Stimulated activated CD4-positive, alpha-beta T cell treated with anti-CD3 and anti-CD28 coated beads, Interleukin-15, amount 100 ng/mL, for 48 hours (primary cell): ENCODE data around the gene GVQW3.
A peak's percentile ranks its signal among the peaks of the same experiment; 100 is the strongest.
"Not testable (repeated sequence)": the region's sequence is repeated elsewhere in the genome, so short reads cannot be mapped to it uniquely, and the experiment has no call there.

Experiments used
- DNase-seq, 2 donors: peaks; one replicate each; pipeline ENCODE4 v3.0.0-alpha.2; 2020; ENCODE audit warnings: low read depth in 2 of 2

The GVQW3 gene

DNA sequence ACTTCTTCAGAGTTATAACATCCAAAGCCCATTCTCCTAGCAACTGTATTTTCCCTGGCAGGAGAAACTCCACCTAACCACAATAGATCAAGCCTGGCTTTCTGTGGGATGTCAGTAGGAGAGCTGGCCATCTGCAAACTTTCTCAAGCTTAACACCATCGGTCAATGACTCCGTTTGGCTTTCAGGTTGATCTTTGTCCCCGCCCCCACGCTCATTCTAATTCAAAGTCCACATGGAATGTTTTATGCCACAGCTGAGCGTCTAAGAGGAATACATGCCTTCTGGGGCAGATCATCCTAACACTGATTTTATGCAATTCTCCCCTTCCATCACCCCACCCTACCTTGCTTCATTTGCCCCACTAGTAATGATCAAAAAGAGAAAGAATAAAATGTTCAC, 4.8 kb downstream of the GVQW3 start:
- DNase-seq, result no peak

DNA sequence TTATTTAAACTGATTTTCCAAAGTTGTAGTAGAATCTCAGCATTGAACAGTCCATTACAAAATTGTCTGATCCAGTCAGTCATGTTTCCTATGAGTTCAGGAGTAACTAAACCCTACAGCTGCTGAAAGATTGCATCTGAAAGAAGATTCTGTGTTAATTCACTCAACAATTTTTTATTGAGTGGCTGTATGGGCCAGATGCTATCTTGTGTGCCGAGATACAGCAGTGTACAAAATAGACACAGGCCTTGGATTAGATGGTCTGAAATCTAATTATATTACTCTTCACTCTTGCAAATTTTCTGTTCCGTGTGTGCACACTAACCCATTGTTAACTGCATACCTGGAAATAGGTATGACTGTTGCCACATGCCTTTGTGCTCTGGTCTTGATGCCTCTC, 7.3 kb downstream of the GVQW3 start:
- DNase-seq, result no peak

DNA sequence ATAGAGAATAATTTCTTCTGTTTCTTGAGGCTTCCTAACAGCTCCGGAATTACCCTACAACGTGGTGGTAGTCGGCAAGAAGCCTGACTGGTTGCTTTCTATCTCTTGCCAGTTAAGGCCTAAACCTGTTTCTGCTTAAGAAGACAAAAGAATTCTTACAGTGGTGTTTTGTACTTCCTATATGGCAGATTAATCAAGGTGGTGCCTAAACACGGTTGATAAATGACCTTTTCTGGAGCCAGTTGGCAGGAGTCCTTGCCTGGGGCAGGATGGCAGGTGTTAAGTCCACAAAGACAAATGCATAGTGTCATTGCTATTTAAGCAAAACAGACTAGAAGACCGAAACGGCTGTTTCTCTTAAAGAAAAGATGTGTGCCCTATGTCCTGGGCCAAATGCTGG, 9.9 kb downstream of the GVQW3 start:
- no peak for DNase-seq

DNA sequence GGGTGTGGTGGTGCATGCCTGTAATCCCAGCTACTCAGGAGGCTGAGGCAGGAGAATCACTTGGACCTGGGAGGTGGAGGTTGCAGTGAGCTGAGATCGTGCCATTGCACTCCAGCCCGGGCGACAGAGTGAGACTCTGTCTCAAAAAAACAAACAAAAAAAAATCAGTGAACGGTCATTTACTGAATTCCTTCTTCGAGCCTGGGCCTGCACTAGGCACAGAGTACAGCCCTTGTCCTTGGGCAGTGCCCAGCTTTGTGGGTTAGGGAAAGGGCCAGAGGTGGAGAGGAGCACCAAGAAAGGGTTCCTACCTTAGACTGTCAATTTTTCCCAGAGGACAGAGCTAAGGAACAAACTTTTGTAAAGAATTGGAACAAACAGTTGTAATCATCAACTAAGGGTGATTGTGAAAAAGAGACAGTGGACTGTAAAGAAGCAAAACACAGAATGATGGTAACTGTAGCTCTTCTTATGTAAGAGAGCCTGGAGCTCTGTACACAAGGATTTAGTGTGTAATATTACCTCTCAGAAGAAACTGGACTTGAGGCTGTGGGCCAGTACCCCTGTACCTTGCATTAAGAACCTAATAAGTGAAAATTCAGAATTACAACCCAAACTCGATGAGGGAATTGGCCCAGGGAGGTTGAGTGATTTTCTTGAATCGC, 10.8 kb downstream of the GVQW3 start:
- no peak for DNase-seq

DNA sequence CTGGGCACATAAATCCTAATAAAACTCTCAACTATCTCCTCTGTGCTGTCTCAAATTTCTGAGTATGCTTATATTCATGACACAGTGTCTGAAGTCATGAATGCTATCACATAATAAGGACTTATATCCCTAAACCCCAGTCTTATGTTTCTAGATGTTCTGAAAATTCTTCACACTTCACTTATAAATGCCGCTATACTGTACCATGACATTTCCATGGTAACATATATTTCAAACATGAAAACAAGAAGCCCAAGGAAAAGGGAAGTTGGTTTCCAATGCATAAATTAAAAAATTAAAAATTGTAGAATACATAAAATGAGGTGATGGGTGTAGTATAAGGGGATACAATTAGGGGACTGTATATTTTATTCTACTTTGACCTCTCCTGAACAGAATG, 11.7 kb downstream of the GVQW3 start:
- no peak for DNase-seq

DNA sequence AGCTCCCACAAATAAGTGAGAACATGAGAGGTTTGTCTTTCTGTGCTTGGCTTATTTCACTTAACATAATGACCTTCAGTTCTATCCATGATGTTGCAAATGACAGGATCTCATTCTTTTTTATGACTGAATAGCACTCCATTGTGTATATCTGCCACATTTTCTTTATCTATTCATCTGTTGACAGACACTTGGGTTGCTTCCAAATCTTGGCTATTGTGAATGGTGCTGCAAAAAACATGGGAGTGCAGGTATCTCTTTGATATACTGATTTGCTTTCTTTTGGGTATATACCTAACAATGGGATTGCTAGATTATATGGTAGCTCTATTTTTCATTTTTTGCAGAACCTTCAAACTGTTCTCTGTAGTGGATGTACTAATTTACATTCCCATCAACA, 13.3 kb downstream of the GVQW3 start:
- DNase-seq, result no peak

DNA sequence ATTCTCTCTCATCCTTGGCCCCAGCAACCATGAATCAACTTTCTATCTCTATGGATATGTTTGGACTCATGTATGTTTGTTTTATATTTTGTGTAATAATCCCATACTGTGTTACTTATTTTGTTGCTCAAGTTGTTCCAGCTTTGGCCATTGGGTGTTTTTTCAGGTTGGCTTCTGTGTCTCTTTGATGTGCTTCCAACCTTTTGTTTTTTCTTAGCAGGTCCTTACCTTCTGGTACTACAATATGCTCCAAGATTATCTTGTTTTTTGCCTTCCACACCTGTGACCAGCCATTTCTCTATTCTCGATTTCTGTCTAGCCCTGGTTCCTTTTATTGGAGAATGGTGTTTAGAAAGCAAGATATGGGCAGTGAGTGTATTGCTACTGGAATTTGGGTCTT, 14.2 kb downstream of the GVQW3 start:
- no peak for DNase-seq

DNA sequence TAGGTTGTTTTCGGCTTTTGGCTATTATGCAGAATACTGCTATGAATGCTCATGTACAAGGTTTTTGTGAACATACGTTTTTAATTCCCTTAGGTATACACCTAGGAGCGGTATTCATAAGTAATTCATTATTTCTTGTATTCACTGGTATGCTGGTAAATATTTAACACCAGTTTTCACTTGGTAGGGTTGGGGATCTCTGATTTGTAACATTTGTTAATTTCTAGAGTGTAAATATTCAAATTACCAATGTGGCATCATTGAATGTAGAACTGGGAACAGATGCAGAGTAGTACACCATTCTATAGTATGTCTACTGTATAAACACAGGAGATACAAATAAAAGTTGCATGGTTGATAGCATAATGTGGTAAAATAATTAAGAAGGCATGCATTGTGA, 16.3 kb downstream of the GVQW3 start:
- DNase-seq, result no peak

DNA sequence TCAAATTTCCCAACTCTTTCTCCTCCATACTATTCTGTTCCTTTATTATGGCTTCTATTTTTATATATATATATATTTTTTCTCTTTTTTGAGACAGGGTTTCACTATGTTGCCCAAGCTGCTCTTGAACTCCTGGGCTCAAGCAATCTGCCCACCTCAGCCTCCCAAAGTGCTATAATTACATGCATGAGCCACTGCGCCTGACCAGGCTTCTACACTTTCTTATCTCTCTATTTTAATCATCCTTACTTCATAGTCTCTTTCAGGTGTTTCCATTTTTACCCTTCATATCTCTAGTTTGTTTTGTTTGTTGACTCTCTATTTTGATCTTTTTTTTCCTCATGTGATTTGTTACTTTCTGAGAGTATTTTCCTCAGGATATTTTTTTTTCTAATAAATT, 19.8 kb downstream of the GVQW3 start:
- no peak for DNase-seq

DNA sequence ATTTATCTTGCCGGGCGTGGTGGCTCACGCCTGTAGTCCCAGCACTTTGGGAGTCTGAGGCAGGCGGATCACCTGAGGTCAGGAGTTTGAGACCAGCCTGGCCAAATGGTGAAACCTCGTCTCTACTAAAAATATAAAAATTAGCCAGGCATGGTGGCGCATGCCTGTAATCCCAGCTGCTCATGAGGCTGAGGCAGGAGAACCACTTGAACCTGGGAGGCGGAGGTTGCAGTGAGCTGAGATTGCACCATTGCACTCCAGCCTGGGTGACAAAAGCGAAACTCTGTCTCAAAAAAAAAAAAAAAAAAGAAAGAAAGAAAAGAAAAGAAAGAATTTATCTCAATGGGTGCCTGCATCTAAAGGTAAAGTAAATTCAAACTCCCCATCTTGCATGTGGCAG, 20.4 kb downstream of the GVQW3 start:
- not testable (repeated sequence) for DNase-seq

DNA sequence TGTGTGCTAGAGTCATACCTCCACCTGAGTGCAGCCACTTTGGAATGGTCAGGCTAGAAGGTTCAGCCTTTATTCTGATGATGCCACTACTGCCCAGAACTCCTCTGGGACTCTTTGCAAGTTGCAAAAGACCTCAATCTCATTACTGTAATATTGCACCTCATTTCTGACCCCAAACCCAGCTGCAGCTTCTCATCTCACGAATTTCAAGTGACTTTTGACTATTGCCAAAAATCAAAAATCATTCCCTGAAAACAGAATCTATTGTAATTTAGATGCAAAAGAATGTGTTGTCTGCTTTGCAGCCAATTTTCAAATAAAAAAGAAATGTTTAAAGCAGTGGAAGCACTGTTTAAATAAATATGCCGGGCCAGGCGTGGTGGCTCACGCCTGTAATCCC, 25.2 kb downstream of the GVQW3 start:
- no peak for DNase-seq

DNA sequence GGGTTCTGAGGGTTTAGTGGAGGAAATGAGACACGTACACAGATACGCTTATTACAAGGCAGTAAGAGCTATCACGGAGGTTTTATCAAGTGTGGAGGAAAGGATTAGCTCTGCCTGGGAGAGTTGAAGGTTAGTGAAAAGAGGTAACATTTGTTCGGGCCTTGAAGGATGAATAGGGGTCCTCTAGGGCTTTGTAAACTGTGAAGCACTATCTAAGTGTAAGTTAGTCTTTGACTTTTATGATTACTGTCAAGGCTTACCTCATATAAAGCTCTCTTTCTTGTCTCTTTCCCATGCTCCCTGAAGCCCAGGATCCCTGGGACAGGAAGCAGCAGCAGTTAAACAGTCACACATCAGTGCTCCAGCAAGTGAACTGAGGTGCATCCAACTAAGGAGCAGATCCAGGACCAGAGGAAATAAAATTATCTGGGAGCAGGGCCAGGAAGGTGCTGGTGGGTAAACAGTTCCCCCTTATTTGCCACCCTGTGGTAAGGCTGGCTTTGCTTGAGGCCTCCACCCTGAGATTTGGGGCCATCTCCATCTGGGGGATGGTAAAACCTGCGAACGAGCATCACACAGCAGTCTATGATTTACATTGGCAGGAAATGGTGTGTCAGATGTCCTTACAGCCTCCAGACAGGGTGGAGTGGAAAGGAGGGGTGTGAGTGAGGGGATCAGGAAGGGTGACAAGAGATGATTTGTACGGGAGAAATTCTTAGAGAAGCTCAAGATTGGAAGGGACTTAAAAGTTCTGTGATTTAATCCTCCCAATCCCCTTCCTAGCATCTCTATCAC, 27.2 kb downstream of the GVQW3 start:
- no peak for DNase-seq

DNA sequence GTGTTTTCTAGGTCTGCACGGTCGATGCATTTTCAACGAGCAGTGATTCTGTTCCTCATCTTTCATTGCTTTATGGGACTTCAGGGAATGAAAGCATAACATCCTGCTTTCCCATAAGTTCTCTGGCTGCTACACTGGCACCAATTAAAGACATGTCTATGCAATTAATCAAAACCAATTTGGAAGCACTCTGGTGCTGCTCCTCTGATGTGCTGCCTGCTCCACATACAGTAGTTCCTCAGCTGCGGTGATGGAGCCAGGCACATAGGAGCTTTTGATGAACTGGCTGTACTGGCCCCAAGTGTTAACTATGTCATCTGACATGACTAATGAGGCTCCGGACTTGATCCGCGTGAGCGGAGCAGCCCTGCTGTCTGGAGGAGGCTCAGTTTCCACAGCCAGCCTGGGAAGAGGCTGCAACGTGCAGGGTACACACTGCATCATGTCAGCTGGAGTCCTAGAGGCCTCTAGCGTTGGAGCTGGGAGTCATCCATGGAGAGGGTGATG, 29.8 kb downstream of the GVQW3 start:
- no peak for DNase-seq

DNA sequence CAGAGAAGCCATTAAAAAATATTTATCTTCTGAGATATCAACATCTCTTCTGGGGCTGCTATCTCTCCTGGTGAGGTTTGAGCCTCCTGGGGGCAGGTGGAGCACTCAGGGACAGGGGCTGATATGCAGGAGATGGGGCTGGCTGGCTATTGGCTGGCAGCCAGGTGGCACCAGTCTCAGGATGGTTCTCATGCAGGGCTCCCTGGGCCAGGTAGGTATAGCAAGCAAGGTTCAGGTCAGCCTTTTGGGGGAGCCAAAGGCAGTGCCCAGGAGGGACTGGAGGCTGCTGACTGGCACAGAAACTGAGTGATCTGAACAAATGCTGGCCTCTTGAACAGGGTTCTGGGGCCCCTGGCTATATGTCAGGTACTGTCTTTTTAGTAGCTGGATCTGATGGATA, 34.0 kb downstream of the GVQW3 start:
- no peak for DNase-seq

DNA sequence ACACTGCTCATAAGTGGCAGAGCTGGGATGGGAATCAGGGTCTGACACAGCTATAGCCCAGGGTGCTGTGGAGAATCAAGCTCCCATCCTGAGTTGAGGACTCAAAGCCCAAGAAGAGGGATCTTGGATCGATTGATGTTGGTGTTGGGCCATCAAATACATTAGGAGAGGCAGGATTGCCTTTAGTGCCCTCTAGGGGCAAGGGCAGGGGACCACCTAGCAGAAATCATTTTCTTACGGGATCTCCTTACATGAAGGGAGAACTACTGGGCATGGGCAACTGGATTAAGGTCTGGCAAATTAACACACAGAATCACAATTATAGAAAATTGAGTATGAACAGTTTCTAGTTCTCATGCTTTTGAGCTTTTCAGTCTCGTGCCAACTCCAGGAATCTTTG, 38.8 kb downstream of the GVQW3 start:
- no peak for DNase-seq

DNA sequence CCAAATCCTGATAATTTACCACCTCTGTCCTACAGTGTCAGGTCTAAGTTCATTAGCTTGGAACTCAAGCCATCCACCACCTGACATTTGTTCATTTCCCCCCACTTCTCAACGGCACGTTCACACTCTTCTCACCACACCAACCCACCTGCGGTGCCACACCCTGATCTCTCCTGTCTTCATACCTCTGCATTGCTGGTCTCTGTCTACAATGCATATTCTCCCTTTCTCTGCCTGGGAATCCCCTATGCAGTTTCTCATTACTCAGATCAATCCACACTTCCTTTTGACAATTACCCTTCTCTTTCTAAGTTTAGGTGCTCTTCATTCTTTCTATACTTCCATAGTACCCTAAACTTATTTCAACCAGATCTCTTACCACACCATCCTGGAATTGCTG, 43.3 kb downstream of the GVQW3 start:
- no peak for DNase-seq

DNA sequence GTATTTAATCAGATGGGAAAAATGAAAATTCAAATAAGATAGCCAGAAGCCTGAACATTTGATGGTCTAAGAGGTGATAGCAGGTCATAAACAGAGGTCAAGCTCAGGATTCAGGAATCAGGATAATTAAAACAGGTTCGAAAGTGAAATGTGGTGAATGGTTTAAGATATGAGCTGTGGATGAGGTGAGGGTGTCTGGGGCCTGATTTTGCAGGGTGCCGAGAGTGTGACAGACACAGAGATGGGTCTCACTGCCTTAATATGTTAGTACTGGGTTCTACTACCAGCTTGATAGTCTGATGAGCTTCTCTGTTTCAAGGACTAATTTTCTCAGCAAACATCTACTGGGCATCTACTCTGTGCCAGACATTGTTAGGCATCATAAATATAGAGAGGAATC, 43.8 kb downstream of the GVQW3 start:
- no peak for DNase-seq

DNA sequence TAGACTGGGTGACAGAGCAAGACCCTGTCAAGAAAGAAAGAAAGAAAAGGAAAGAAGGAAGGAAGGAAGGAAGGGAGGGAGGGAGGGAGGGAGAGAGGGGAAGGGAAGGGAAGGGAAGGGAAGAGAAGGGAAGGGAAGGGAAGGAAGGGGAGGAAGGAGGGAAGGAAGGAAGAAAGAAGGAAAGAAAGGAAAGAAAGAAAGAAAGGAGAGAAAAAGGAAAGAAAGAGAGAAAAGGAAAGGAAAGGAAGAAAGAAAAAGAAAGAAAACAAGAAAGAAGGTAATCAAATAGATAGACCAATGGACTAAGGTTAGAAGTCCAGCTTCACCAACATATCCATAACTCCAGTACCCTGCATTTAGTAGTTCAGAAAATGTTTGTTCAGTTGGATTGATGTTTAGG, 45.5 kb downstream of the GVQW3 start:
- DNase-seq, result no peak

DNA sequence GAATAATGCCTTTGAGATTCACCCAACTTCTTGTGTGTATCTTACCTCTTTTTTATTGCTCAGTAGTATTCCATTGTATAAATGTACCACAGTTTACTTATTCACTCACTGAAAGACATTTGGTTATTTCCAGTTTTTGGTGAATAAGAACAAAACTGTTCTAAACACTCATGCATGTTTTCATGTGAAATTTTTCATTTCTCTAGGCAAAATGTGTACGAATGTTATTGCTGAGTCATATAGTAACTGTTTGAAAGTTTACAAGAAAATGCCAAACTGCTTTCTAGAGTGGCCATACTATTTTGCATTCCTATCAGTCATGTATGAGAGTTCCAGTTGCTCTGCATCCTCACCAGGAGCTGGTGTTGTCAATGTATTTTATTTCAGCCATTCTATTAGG, 54.9 kb downstream of the GVQW3 start:
- DNase-seq, result no peak

DNA sequence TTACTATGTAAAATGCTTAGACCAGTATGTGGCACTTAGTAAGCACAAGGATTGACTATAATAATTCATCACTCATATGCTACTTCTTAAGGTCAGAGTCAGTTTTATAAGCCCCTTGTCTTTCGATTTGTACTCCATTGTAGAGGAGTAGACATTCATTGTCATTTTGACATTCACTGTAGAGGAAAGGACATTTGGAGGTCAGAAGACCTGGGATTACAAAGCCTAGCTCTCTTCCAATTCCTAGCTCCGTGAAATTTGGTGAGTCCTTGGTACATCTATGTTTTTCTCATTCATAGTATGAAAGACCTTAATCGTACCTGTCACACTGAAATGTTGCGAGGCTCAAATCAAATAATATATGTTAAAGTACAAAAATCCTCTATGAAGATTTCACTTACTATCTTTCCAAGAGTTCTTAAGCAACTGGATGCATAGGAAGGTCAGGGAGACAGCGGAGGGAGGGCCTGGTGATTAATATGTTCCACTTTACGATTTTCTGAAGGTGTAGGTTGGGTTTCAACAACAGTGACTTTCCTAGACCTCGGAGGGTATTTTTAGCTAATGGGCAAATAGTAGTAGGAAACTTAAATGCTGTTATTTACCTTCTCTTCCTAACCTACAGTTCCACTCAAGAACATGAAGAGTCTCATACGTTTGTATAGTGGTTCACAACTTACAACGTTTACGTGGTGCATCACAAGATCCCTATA, 62.3 kb downstream of the GVQW3 start:
- no peak for DNase-seq

DNA sequence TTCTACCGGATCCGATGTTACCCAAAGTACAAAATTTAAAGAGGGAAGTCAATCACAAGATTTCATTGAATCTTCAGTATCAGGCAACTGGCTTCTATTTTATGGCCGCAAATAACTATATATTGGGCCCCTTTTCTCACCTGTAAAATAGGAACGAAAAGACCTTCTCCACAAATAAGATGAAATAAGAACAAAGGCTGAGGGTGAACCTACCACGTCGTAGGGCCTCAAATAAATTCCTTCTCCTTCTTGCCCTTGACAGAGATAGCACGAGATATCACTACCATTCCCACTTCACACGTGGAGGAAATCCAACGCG, 62.9 kb downstream of the GVQW3 start:
- no peak for DNase-seq

DNA sequence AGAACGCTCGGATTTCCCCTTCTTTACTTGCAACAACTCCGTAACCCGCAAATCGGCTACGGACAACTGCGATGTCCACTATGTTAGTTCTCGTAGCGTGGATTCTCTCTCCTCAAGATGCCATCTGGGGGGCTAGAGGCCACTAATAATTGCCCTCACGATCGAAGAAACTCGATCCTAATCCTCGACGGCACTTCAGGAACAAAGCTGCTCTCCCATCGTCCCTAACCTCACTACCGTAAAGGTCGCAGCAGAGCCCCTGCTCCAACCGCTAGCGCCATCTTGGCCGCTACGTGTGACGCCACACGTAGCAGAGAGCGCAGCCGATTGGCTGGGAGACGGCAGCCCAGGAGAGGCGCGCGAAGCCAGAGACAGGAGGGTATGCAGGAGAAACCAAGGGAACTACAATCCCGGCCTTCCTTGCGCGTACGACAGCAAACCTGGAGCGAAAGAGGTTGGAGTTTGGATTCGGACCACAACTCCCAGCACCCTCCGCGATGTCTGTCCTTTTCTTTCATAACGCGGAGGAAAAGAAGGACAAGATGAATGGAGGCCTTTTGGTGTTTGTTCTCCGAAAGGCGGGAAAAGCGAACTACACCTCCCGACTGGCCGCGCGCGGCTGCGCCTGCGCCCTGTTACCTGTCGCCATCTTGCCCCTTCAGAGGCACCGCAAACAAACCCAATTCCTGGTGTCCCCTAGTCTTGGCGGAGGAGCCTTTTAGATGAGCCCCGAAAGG, 63.4 kb downstream of the GVQW3 start, which contains the start of gene EMSY:
EMSY (plus strand) TSS at position 635 of the 737 bp plus-strand sequence. CDS start 1,921 bp downstream, outside the sequence.
- peak; percentile 87 to 89 for DNase-seq
